Mucosa of rectum (tissue), 2 donors: ENCODE results near the gene FIG4.
"Not testable (repeated sequence)": the region's sequence is repeated elsewhere in the genome, so short reads cannot be mapped to it uniquely, and the experiment has no call there.

Experiments used
- H3K27ac ChIP-seq, 2 donors: one replicate each; pipeline ENCODE4 v1.7.0; 2013; ENCODE audit warnings: inconsistent platforms in 2 of 2, low read depth in 2 of 2, low read length in 2 of 2
- H3K27me3 ChIP-seq, 2 donors: one replicate each; pipeline ENCODE4 v1.7.0; 2013; ENCODE audit warnings: low read length in 2 of 2; ENCODE audit not compliant: control insufficient read depth in 2 of 2, insufficient read depth in 2 of 2
- H3K36me3 ChIP-seq, 2 donors: one replicate each; pipeline ENCODE4 v1.7.0; 2013; ENCODE audit warnings: low read length in 2 of 2; ENCODE audit not compliant: control insufficient read depth in 2 of 2, insufficient read depth in 2 of 2
- H3K4me1 ChIP-seq, 2 donors: one replicate each; pipeline ENCODE4 v1.7.0; 2013; ENCODE audit warnings: low read length in 2 of 2, mild to moderate bottlenecking in 1 of 2; ENCODE audit not compliant: control insufficient read depth in 2 of 2, insufficient read depth in 2 of 2
- H3K4me3 ChIP-seq, 2 donors: one replicate each; pipeline ENCODE4 v1.7.0; 2013; ENCODE audit warnings: low read length in 2 of 2
- H3K9ac ChIP-seq, 2 donors: one replicate each; pipeline ENCODE4 v1.7.0; 2013; ENCODE audit warnings: low read length in 2 of 2, low read depth in 1 of 2, mild to moderate bottlenecking in 1 of 2
- H3K9me3 ChIP-seq, 2 donors: one replicate each; pipeline ENCODE4 v1.7.0; 2013; ENCODE audit warnings: low read length in 2 of 2; ENCODE audit not compliant: control insufficient read depth in 2 of 2
- donor health status: healthy.
- donor health status: Normal muscosa, but diverticular disease.

Gene FIG4

DNA sequence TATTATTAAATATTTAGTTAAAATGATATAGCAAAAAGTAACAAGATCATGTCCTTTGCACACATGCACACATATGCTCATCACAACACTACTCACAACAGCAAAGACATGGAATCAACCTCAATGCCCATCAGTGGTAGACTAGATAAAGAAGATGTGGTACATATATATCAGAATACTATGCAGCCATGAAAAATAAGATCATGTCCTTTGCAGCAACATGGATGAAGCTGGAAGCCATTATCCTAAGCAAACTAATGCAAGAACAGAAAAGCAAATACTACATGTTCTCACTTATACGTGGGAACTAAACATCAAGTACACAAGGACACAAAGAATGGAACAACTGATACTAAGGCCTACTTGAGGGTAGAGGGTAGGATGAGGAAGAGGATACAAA is 14.4 kb upstream of the FIG4 start:
- no peaks in the 10 kb centered on the region for H3K4me1 ChIP-seq
- H3K9ac ChIP-seq = no peak overlapping the region
- no peaks in the 10 kb centered on the region for H3K36me3 ChIP-seq
- no peak overlapping the region for H3K27ac ChIP-seq
- H3K4me3 ChIP-seq = no peak overlapping the region
- no peaks in the 10 kb centered on the region for H3K9me3 ChIP-seq
- H3K27me3 ChIP-seq = no peaks in the 10 kb centered on the region

- Histone ChIP-seq H3K36me3 (no peaks in the 10 kb centered on the region), H3K9ac (no peak overlapping the region), H3K27ac (no peak overlapping the region), H3K4me3 (no peak overlapping the region), H3K4me1 (no peaks in the 10 kb centered on the region), H3K9me3 (no peaks in the 10 kb centered on the region), H3K27me3 (no peaks in the 10 kb centered on the region)
Measured at GRCh38 chr6:109678240-109678639, 12.9 kb upstream of the FIG4 start.

GRCh38 chr6:109678661-109679505 is 12.2 kb upstream of the FIG4 start:
- H3K27me3 ChIP-seq, H3K4me1 ChIP-seq, H3K27ac ChIP-seq, H3K9me3 ChIP-seq, H3K4me3 ChIP-seq, H3K36me3 ChIP-seq, H3K9ac ChIP-seq: not testable (repeated sequence)

- H3K4me3 ChIP-seq = no peak overlapping the region
- peaks cover 0 to 2% of the 10 kb centered on the region in 2 donors for H3K4me1 ChIP-seq
- H3K36me3 ChIP-seq = no peaks in the 10 kb centered on the region
- H3K9me3 ChIP-seq = no peaks in the 10 kb centered on the region
- H3K9ac ChIP-seq = no peak overlapping the region
- no peaks in the 10 kb centered on the region for H3K27me3 ChIP-seq
- no peak overlapping the region for H3K27ac ChIP-seq
Measured at GRCh38 chr6:109686566-109687265, 4.4 kb upstream of the FIG4 start.

- Histone ChIP-seq H3K27ac (no peak overlapping the region), H3K27me3 (no peaks in the 10 kb centered on the region), H3K9ac (no peak overlapping the region), H3K4me1 (peaks cover 0 to 7% of the 10 kb centered on the region in 2 donors), H3K4me3 (no peak overlapping the region), H3K9me3 (no peaks in the 10 kb centered on the region), H3K36me3 (no peaks in the 10 kb centered on the region)
Measured at GRCh38 chr6:109687271-109687761, 3.8 kb upstream of the FIG4 start.

- H3K9ac ChIP-seq = peak overlapping the region; percentile 93 to 95
- H3K27ac ChIP-seq = peak overlapping the region; percentile 91 to 94
- peaks cover 0 to 7% of the 10 kb centered on the region in 2 donors for H3K4me1 ChIP-seq
- no peaks in the 10 kb centered on the region for H3K27me3 ChIP-seq
- no peaks in the 10 kb centered on the region for H3K9me3 ChIP-seq
- peak overlapping the region; percentile 82 to 95 for H3K4me3 ChIP-seq
- no peaks in the 10 kb centered on the region for H3K36me3 ChIP-seq
Measured at GRCh38 chr6:109690373-109690736, 741 bp upstream of the FIG4 start.

- H3K4me1 ChIP-seq = peaks cover 0 to 7% of the 10 kb centered on the region in 2 donors
- H3K27ac ChIP-seq = no peak overlapping the region
- H3K27me3 ChIP-seq = no peaks in the 10 kb centered on the region
- no peaks in the 10 kb centered on the region for H3K9me3 ChIP-seq
- H3K4me3 ChIP-seq = no peak overlapping the region
- no peaks in the 10 kb centered on the region for H3K36me3 ChIP-seq
- no peak overlapping the region for H3K9ac ChIP-seq
Measured at GRCh38 chr6:109693111-109693510, 2.0 kb downstream of the FIG4 start.

GRCh38 chr6:109695468-109695867 is 4.4 kb downstream of the FIG4 start:
- Histone ChIP-seq H3K27ac (no peak overlapping the region), H3K9ac (no peak overlapping the region), H3K9me3 (no peaks in the 10 kb centered on the region), H3K27me3 (no peaks in the 10 kb centered on the region), H3K4me1 (peaks cover 0 to 7% of the 10 kb centered on the region in 2 donors), H3K36me3 (peaks cover 0 to 3% of the 10 kb centered on the region in 2 donors), H3K4me3 (no peak overlapping the region)

- Histone ChIP-seq H3K4me3 (no peak overlapping the region), H3K36me3 (peaks cover 0 to 3% of the 10 kb centered on the region in 2 donors), H3K9ac (no peak overlapping the region), H3K4me1 (peaks cover 0 to 7% of the 10 kb centered on the region in 2 donors), H3K9me3 (no peaks in the 10 kb centered on the region), H3K27ac (no peak overlapping the region), H3K27me3 (no peaks in the 10 kb centered on the region)
Measured at GRCh38 chr6:109696355-109696754, 5.3 kb downstream of the FIG4 start.

DNA sequence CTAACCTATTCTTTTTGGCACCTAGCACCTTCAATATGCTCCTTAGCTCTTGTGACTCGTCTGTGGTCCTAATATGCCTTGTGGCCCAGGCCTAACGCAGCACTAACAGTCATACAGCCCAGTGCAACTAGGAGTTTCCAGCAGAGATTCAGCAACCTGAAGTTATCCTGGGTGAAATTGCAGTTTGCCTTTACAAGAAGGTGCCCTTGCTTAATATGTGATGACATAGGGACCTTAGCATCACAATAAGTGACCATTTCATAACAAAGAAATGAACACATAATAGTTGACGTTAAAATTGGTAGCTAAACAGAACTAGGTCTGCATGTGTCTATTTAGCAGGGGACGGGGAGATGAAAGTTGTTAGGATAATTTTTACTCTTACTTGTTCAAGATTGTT is 10.1 kb downstream of the FIG4 start:
- Histone ChIP-seq H3K27me3 (no peaks in the 10 kb centered on the region), H3K9me3 (no peaks in the 10 kb centered on the region), H3K36me3 (peaks cover 0 to 3% of the 10 kb centered on the region in 2 donors), H3K4me1 (no peaks in the 10 kb centered on the region), H3K9ac (no peak overlapping the region), H3K4me3 (no peak overlapping the region), H3K27ac (no peak overlapping the region)
